IMR-90 (cell line): ENCODE results near the gene XPNPEP2. TPM values are rescaled to one million over a fixed set of nuclear protein-coding genes. Genes with fewer than 3 reads are reported as not detected.

Experiments
- ATAC-seq: fragments of 200-7000 bp; cut with Tn5 transposase; 2 replicates; pipeline ENCODE4 v1.9.1; 2020; ENCODE audit warnings: low read depth, mild to moderate bottlenecking, moderate library complexity
- BruUV-seq: library from RNA; stranded (reverse); fragments of 400-500 nt; replicated peaks from 2 replicates; lab custom pipeline; 2021; lab: Mats Ljungman, UMichigan
- CTCF ChIA-PET: fragments of 300-600 bp; formaldehyde crosslinking; extraction: SDS; loops from one replicate; lab custom pipeline; 2021; ENCODE audit warnings: antibody characterized with exemption; lab: Yijun Ruan, JAX
- POLR2A ChIA-PET: fragments of 300-600 bp; sonication (Branson Sonifier 250); formaldehyde crosslinking; loops from one replicate; lab custom pipeline; 2022; ENCODE audit warnings: antibody characterized with exemption; ENCODE audit not compliant: unreplicated experiment; lab: Charles Lee
- DNase-seq: peaks from one replicate; pipeline ENCODE4 v3.0.0; 2013
- H2AFZ ChIP-seq: replicated peaks from 2 replicates; pipeline ENCODE3; 2013; ENCODE audit warnings: low read length, mild to moderate bottlenecking; ENCODE audit not compliant: poor library complexity
- H2AK5ac ChIP-seq: 2 replicates; pipeline ENCODE4 v1.6.1; 2013; ENCODE audit warnings: low read depth, low read length, inconsistent platforms
- H2AK9ac ChIP-seq: replicated peaks from 2 replicates; pipeline ENCODE3; 2013; ENCODE audit warnings: mild to moderate bottlenecking, low read depth, low read length, moderate library complexity; ENCODE audit not compliant: poor library complexity
- H2BK120ac ChIP-seq: 2 replicates; pipeline ENCODE4 v1.6.1; 2013; ENCODE audit warnings: low read depth, low read length, inconsistent platforms
- H2BK15ac ChIP-seq: 3 replicates; pipeline ENCODE4 v1.6.1; 2013; ENCODE audit warnings: low read depth, low read length, inconsistent platforms
- H2BK20ac ChIP-seq: 2 replicates; pipeline ENCODE4 v1.6.1; 2013; ENCODE audit warnings: low read depth, mild to moderate bottlenecking, inconsistent platforms, low read length, moderate library complexity
- H2BK5ac ChIP-seq: 2 replicates; pipeline ENCODE4 v1.6.1; 2013; ENCODE audit warnings: mild to moderate bottlenecking, low read depth, low read length, inconsistent platforms; ENCODE audit not compliant: poor library complexity, severe bottlenecking
- H3K14ac ChIP-seq: replicated peaks from 2 replicates; pipeline ENCODE4 v1.6.1; 2013; ENCODE audit warnings: low read depth, low read length, inconsistent platforms
- H3K18ac ChIP-seq: 2 replicates; pipeline ENCODE4 v1.6.1; 2013; ENCODE audit warnings: low read depth, low read length, control low read depth
- H3K23ac ChIP-seq: 2 replicates; pipeline ENCODE4 v1.6.1; 2013; ENCODE audit warnings: low read depth, low read length, inconsistent platforms
- H3K27ac ChIP-seq: 2 replicates; pipeline ENCODE4 v1.5.1; 2013; ENCODE audit warnings: mild to moderate bottlenecking, control low read depth, low read length; ENCODE audit not compliant: insufficient read depth
- H3K27me3 ChIP-seq: 2 replicates; pipeline ENCODE4 v1.6.1; 2013; ENCODE audit warnings: low read length; ENCODE audit not compliant: control insufficient read depth, insufficient read depth
- H3K36me3 ChIP-seq: 2 replicates; pipeline ENCODE4 v1.6.1; 2013; ENCODE audit warnings: low read length, mixed read lengths; ENCODE audit not compliant: control insufficient read depth, insufficient read depth
- H3K4ac ChIP-seq: 2 replicates; pipeline ENCODE4 v1.6.1; 2013; ENCODE audit warnings: low read depth, low read length, inconsistent platforms
- H3K4me1 ChIP-seq: 2 replicates; pipeline ENCODE4 v1.6.1; 2013; ENCODE audit warnings: low read length, mixed read lengths; ENCODE audit not compliant: control insufficient read depth, insufficient read depth
- H3K4me2 ChIP-seq: 2 replicates; pipeline ENCODE4 v1.6.1; 2013; ENCODE audit warnings: low read depth, mild to moderate bottlenecking, control low read depth, low read length, moderate library complexity
- H3K4me3 ChIP-seq: 2 replicates; pipeline ENCODE4 v1.5.1; 2013; ENCODE audit warnings: low read depth, mild to moderate bottlenecking, control low read depth, low read length, moderate library complexity; ENCODE audit not compliant: insufficient read depth
- H3K56ac ChIP-seq: 2 replicates; pipeline ENCODE4 v1.6.1; 2013; ENCODE audit warnings: low read length, inconsistent platforms; ENCODE audit not compliant: insufficient read depth; ENCODE audit errors: extremely low read depth
- H3K79me1 ChIP-seq, 2 experiments: 2 replicates each; pipeline ENCODE4 v1.6.1; 2013; ENCODE audit warnings: low read length in 2 of 2, inconsistent platforms in 1 of 2, low read depth in 1 of 2
- H3K9ac ChIP-seq: 2 replicates; pipeline ENCODE4 v1.6.1; 2013; ENCODE audit warnings: low read depth, low read length, control low read depth
- H3K9me1 ChIP-seq: 2 replicates; pipeline ENCODE4 v1.6.1; 2013; ENCODE audit warnings: low read length, inconsistent platforms; ENCODE audit not compliant: insufficient read depth
- H3K9me3 ChIP-seq: 2 replicates; pipeline ENCODE4 v1.6.1; 2013; ENCODE audit warnings: low read length; ENCODE audit not compliant: control insufficient read depth, insufficient read depth
- H4K20me1 ChIP-seq: 2 replicates; pipeline ENCODE4 v1.6.1; 2013; ENCODE audit warnings: low read length, inconsistent platforms; ENCODE audit not compliant: insufficient read depth
- H4K5ac ChIP-seq: 2 replicates; pipeline ENCODE4 v1.6.1; 2013; ENCODE audit warnings: mild to moderate bottlenecking, low read depth, low read length, control low read depth
- H4K8ac ChIP-seq, 2 experiments: 2 replicates each; pipeline ENCODE4 v1.6.1; 2013; ENCODE audit warnings: low read depth in 2 of 2, low read length in 2 of 2, control low read depth in 1 of 2, inconsistent platforms in 1 of 2
- H4K91ac ChIP-seq: 2 replicates; pipeline ENCODE4 v1.6.1; 2013; ENCODE audit warnings: low read depth, low read length, inconsistent platforms; ENCODE audit not compliant: insufficient read depth
- CEBPB ChIP-seq: IDR thresholded peaks from 2 replicates; pipeline ENCODE4 v1.6.1; 2012; ENCODE audit warnings: low read depth, low read length, improper control_type of control experiment
- CHD1 ChIP-seq: IDR thresholded peaks from 2 replicates; pipeline ENCODE4 v1.6.1; 2012; ENCODE audit warnings: low read depth, low read length, improper control_type of control experiment
- CTCF ChIP-seq: conservative IDR thresholded peaks from 2 replicates; pipeline ENCODE4 v1.5.1; 2012; ENCODE audit warnings: mild to moderate bottlenecking, low read depth, low read length, improper control_type of control experiment
- ELK1 ChIP-seq: fragments of 150-350 bp; IDR thresholded peaks from 2 replicates; pipeline ENCODE4 v1.6.1; 2016; ENCODE audit warnings: low read depth, mild to moderate bottlenecking, low read length, moderate library complexity, borderline replicate concordance
- FOS ChIP-seq: fragments of 150-350 bp; IDR thresholded peaks from 2 replicates; pipeline ENCODE4 v1.6.1; 2016; ENCODE audit warnings: low read depth, low read length
- MAFK ChIP-seq: IDR thresholded peaks from 2 replicates; pipeline ENCODE4 v1.6.1; 2012; ENCODE audit warnings: low read depth, low read length, improper control_type of control experiment
- MAZ ChIP-seq: IDR thresholded peaks from 2 replicates; pipeline ENCODE4 v1.6.1; 2012; ENCODE audit warnings: low read depth, mild to moderate bottlenecking, low read length, improper control_type of control experiment, moderate library complexity, borderline replicate concordance
- MXI1 ChIP-seq: IDR thresholded peaks from 2 replicates; pipeline ENCODE4 v1.6.1; 2012; ENCODE audit warnings: low read depth, mild to moderate bottlenecking, low read length, moderate library complexity, borderline replicate concordance
- NFE2L2 ChIP-seq: fragments of 150-350 bp; IDR thresholded peaks from 2 replicates; pipeline ENCODE4 v1.6.1; 2016; ENCODE audit warnings: low read depth, mild to moderate bottlenecking, low read length
- POLR2A ChIP-seq: IDR thresholded peaks from 2 replicates; pipeline ENCODE4 v1.6.1; 2012; ENCODE audit warnings: mild to moderate bottlenecking, low read depth, low read length
- RAD21 ChIP-seq: IDR thresholded peaks from 2 replicates; pipeline ENCODE4 v1.6.1; 2012; ENCODE audit warnings: low read length, improper control_type of control experiment
- RCOR1 ChIP-seq: IDR thresholded peaks from 2 replicates; pipeline ENCODE4 v1.6.1; 2012; ENCODE audit warnings: mild to moderate bottlenecking, low read length, improper control_type of control experiment; ENCODE audit not compliant: insufficient replicate concordance
- RFX5 ChIP-seq: IDR thresholded peaks from 2 replicates; pipeline ENCODE4 v1.8.0; 2012; ENCODE audit warnings: low read depth, mild to moderate bottlenecking, low read length, moderate library complexity
- SMC3 ChIP-seq: fragments of 150-350 bp; IDR thresholded peaks from 2 replicates; pipeline ENCODE4 v1.6.1; 2016; ENCODE audit warnings: low read depth, mild to moderate bottlenecking, antibody characterized with exemption, low read length, moderate library complexity
- WGBS, 2 experiments: methylation state at CpG; one replicate each; pipeline versions ENCODE4 v1.1.5 to v1.1.7; 2013; ENCODE audit warnings: missing lambda C conversion rate in 2 of 2; ENCODE audit not compliant: insufficient read length in 1 of 2; ENCODE audit errors: extremely low coverage in 2 of 2; 5-methylcytosine and 5-hydroxymethylcytosine counted together
- dilution Hi-C: fragments of 300-500 bp; cut with HindIII; formaldehyde crosslinking; loops from one replicate; pipeline ENCODE4 v1.14.3; 2018; ENCODE audit warnings: low sequenced_read_pairs; ENCODE audit not compliant: unreplicated experiment
- in situ Hi-C: fragments of 300-500 bp; cut with MboI; formaldehyde crosslinking; loops from 3 replicates; pipeline ENCODE4 v1.14.3; 2019; ENCODE audit warnings: low sequenced_read_pairs, inconsistent platforms, mixed read lengths
- intact Hi-C: fragments of 100-400 bp; cut with micrococcal nuclease; formaldehyde crosslinking; loops from 2 replicates; pipeline ENCODE4 v1.10.0; 2022
- polyA plus RNA-seq, 3 experiments: library from polyadenylated mRNA; depleted of rRNA; stranded (reverse); fragments of >200 nt; gene quantifications; 2 replicates each; pipeline ENCODE4 v1.2.3, GENCODE V29; 2012; ENCODE audit warnings: low replicate concordance in 1 of 3
- total RNA-seq: library from RNA; depleted of rRNA; stranded (reverse); fragments of >200 nt; gene quantifications from 2 replicates; pipeline ENCODE4 v1.2.3, GENCODE V29; 2012
- TF ChIP-seq, protein P1 (sequence below): fragments of 150-350 bp; IDR thresholded peaks from 2 replicates; pipeline ENCODE4 v1.6.1; 2017; ENCODE audit warnings: mild to moderate bottlenecking, antibody characterized with exemption, low read length, low read depth

The XPNPEP2 gene
- total and polyA plus RNA-seq, 2 of the 4 experiments (the other 2 are of a cell fraction), result under 0.01 to 0.07 TPM

GRCh38 chrX:129741880-129742758 is 3.3 kb downstream of the XPNPEP2 start:
- no peak overlapping the region for H3K4me3 ChIP-seq
- TF ChIP-seq CEBPB, result no peak
- no peak for TF ChIP-seq SMC3
- no peak for TF ChIP-seq MXI1
- no peak for TF ChIP-seq POLR2A
- no peak for TF ChIP-seq RCOR1
- TF ChIP-seq NFE2L2, result no peak
- TF ChIP-seq RFX5, result no peak
- no peak for TF ChIP-seq CTCF
- no peak for TF ChIP-seq CHD1
- TF ChIP-seq ELK1, result no peak
- TF ChIP-seq MAFK, result no peak
- TF ChIP-seq FOS, result no peak
- no peak for TF ChIP-seq MAZ
- TF ChIP-seq, protein P1, sequence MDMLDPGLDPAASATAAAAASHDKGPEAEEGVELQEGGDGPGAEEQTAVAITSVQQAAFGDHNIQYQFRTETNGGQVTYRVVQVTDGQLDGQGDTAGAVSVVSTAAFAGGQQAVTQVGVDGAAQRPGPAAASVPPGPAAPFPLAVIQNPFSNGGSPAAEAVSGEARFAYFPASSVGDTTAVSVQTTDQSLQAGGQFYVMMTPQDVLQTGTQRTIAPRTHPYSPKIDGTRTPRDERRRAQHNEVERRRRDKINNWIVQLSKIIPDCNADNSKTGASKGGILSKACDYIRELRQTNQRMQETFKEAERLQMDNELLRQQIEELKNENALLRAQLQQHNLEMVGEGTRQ, result no peak
- TF ChIP-seq RAD21, result no peak

More at GRCh38 chrX:129741880-129742758, 3.3 kb downstream of the XPNPEP2 start:
- WGBS, 2 experiments, result 60% methylated on average over 1 of the region's 21 CpGs; no CpG with 5 or more reads in 1 of the 2 experiments
- Histone ChIP-seq H3K56ac (no peak overlapping the region), H3K27ac (no peak overlapping the region), H3K4ac (no peak overlapping the region), H4K8ac (no peak overlapping the region), H3K23ac (no peak overlapping the region), H2AK5ac (no peak overlapping the region), H3K36me3 (no peaks in the 10 kb centered on the region), H3K18ac (no peak overlapping the region), H3K4me1 (peaks cover 7% of the 10 kb centered on the region; the same call in 1 of the 2 replicates), H2AK9ac (no peak overlapping the region), H3K9me3 (no peaks in the 10 kb centered on the region), H2BK120ac (no peak overlapping the region), H3K9ac (no peak overlapping the region), H2BK5ac (no peak overlapping the region), H4K91ac (no peak overlapping the region), H3K9me1 (no peaks in the 10 kb centered on the region), H3K79me1 (no peaks in the 10 kb centered on the region), H4K5ac (no peak overlapping the region), H3K14ac (no peak overlapping the region), H2AFZ (no peak overlapping the region), H4K20me1 (no peaks in the 10 kb centered on the region), H3K4me2 (no peak overlapping the region), H2BK20ac (no peak overlapping the region), H2BK15ac (no peak overlapping the region), H3K27me3 (peaks cover 18% of the 10 kb centered on the region; the same call in 1 of the 2 replicates)
- POLR2A ChIA-PET, result no interaction called here
- in situ Hi-C loops (no loop called here), dilution Hi-C loops (no loop called here), intact Hi-C loops (no loop called here)
- ATAC-seq, result no peak
- DNase-seq, result no peak
- BruUV-seq, result no TSS peak
- CTCF ChIA-PET, result no interaction called here
